ENCODE measurements around the gene TIMM10. TPM values are rescaled to one million over a fixed set of nuclear protein-coding genes. Genes with fewer than 3 reads are reported as not detected.
A peak's percentile ranks its signal among the peaks of the same experiment; 100 is the strongest.

Gene TIMM10
- total RNA-seq, 1 donor from 2014 or later: 112 TPM

DNA sequence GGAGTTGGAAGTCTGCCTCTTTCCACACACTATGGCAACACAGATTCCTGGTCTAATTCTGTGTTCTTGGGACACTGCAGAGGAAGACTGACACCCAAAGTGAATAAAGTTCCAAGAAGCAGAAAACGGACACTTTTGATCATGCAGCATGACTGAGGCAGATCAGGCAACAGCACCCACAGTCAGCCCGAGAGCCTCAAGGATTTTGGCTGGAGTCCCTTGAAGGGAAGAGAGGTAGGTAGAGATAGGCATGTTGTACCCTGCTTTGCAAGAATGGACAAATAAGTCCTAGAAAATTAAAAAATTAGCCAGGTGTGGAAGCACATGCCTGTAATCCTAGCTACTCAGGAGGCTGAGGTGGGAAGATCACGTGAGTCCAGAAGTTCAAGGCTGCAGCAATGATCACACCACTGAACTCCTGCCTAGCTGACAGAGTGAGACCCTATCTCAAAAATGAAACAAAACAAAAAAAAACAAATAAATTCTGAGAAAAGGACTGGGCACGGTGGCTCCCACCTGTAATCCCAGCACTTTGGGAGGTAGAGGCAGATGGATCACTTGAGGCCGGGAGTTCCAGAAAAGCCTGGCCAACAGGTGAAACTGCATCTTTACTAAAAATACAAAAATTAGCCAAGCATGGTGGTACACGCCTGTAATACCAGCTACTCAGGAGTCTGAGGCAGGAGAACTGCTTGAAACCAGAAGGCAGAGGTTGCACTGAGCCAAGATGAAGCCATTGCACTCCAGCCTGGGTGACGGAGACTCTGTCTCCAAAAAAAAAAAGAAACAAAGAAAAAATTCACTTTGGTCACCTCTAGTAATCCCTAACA lies 22.0 kb downstream of the TIMM10 start:
- Mint-ChIP-seq H3K36me3 (ENCODE audit: low read depth) (peaks cover 5% of the 10 kb centered on the region), H3K27ac (no peak overlapping the region), H3K9me3 (no peaks in the 10 kb centered on the region), H3K4me1 (peaks cover 15% of the 10 kb centered on the region), H3K4me3 (no peak overlapping the region), H3K27me3 (no peaks in the 10 kb centered on the region)
- no peak for DNase-seq
- intact Hi-C loops (cut with micrococcal nuclease): no loop called here

DNA sequence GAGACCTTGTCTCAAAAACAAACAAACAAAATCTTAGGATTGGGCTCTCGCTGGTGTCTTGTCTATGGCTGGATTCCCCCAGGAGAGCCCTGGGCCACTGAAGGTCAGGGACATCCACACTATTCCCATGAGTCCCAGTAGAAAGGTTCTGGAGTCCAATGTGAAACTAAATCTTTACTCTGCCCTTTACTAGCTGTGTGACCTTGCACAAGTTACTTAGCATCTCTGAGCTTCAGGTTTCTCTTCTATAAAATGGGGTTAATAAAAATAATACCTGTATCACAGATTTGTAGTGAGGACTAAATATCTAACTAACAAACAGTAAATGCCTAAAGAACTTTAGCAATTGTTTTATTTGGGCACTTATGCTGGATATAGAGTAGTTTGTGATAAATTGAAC lies 24.0 kb downstream of the TIMM10 start:
- no peak overlapping the region for H3K27ac Mint-ChIP-seq
- DNase-seq: no peak

DNA sequence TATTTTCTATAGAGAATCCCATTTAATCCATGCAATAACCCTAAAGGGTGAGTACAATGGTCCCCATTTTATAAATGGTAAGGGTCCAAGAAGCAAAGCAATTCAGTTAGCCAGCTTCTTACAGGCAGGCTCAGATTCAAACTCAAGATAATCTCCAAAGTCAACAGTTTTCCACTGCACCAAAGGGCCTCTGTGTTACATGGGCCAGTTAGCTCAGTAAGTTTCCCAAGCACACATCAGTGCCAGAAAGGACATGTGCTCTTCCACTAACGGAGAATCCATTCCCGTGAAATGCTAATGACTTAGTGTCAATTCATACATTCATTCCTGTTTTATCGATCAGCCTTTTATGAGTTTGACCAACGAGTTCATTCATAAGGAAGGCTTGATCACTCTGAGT lies 26.0 kb downstream of the TIMM10 start:
- H3K27me3 Mint-ChIP-seq: no peaks in the 10 kb centered on the region
- no peak overlapping the region for H3K4me3 Mint-ChIP-seq

More for the DNA sequence above, 24.0 kb downstream of the TIMM10 start:
- Mint-ChIP-seq H3K4me3 (no peak overlapping the region), H3K36me3 (ENCODE audit: low read depth) (peaks cover 5% of the 10 kb centered on the region), H3K4me1 (peaks cover 2% of the 10 kb centered on the region), H3K27me3 (no peaks in the 10 kb centered on the region), H3K9me3 (no peaks in the 10 kb centered on the region)
- intact Hi-C loops (cut with micrococcal nuclease): no loop called here

DNA sequence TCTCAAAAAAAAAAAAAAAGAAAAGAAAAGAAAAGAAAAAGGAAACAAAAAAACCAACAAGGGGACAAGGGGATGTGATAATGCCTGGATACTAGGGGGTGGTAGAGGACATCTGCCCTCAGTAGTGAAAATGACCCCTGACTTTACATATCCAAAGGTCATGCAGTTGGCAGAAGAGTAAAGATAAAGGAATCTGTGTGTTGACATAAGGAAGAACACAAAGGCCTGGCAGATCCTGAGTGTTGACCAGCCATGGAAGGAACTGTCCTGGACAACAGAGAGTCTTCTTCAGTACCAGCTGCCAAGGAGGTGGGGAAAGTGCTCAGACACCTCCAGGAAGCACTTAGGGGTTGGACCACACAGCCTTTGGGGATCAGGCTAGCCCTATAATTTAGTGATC lies 27.7 kb downstream of the TIMM10 start:
- Mint-ChIP-seq H3K27me3 (no peaks in the 10 kb centered on the region), H3K4me3 (no peak overlapping the region), H3K4me1 (peaks cover 9% of the 10 kb centered on the region), H3K27ac (no peak overlapping the region), H3K36me3 (ENCODE audit: low read depth) (peaks cover 17% of the 10 kb centered on the region), H3K9me3 (no peaks in the 10 kb centered on the region)
- intact Hi-C loops (cut with micrococcal nuclease): no loop called here
- DNase-seq: no peak

More for the DNA sequence above, 26.0 kb downstream of the TIMM10 start:
- Mint-ChIP-seq H3K27ac (no peak overlapping the region), H3K4me1 (peaks cover 9% of the 10 kb centered on the region), H3K36me3 (ENCODE audit: low read depth) (peaks cover 13% of the 10 kb centered on the region), H3K9me3 (no peaks in the 10 kb centered on the region)
- intact Hi-C loops (cut with micrococcal nuclease): no loop called here
- no peak for DNase-seq

GRCh38 chr11:57502376-57502775 lies 28.2 kb downstream of the TIMM10 start:
- H3K4me1 Mint-ChIP-seq: peaks cover 9% of the 10 kb centered on the region
- no peak overlapping the region for H3K27ac Mint-ChIP-seq
- no peaks in the 10 kb centered on the region for H3K27me3 Mint-ChIP-seq
- no peak for DNase-seq
- H3K9me3 Mint-ChIP-seq: no peaks in the 10 kb centered on the region
- H3K36me3 Mint-ChIP-seq (ENCODE audit: low read depth): peaks cover 18% of the 10 kb centered on the region
- no peak overlapping the region for H3K4me3 Mint-ChIP-seq
- intact Hi-C loops (cut with micrococcal nuclease): no loop called here

DNA sequence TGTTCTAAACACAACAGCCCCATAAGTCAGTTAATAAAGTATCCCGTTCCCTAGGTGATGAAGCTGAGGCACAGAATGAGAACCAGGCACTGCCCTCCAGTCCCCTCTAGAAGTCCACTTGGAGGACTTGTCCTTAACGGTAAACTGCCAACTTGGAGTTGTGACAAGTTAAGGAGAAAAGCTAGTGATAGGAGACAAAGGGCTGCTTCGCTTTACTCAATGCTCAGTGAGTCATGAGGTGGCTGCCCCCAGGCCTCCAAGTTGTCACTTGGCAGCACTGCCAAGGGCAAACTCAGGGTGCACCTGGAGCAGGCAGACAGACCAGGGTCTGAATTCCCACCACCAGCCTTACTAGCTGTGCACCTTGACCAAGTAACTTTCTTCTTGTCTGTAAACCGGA lies 28.6 kb downstream of the TIMM10 start:
- no peaks in the 10 kb centered on the region for H3K9me3 Mint-ChIP-seq
- peaks cover 19% of the 10 kb centered on the region for H3K36me3 Mint-ChIP-seq (ENCODE audit: low read depth)
- intact Hi-C loops (cut with micrococcal nuclease): no loop called here
- H3K27me3 Mint-ChIP-seq: no peaks in the 10 kb centered on the region
- H3K4me1 Mint-ChIP-seq: peaks cover 9% of the 10 kb centered on the region
- no peak overlapping the region for H3K27ac Mint-ChIP-seq
- no peak overlapping the region for H3K4me3 Mint-ChIP-seq
- DNase-seq: no peak

- peaks cover 21% of the 10 kb centered on the region for H3K36me3 Mint-ChIP-seq (ENCODE audit: low read depth)
- H3K4me1 Mint-ChIP-seq: peaks cover 9% of the 10 kb centered on the region
- intact Hi-C loops (cut with micrococcal nuclease): no loop called here
- H3K27ac Mint-ChIP-seq: no peak overlapping the region
- H3K4me3 Mint-ChIP-seq: no peak overlapping the region
- DNase-seq: no peak
- no peaks in the 10 kb centered on the region for H3K9me3 Mint-ChIP-seq
- H3K27me3 Mint-ChIP-seq: no peaks in the 10 kb centered on the region
Measured at GRCh38 chr11:57500926-57501325, 29.6 kb downstream of the TIMM10 start.

DNA sequence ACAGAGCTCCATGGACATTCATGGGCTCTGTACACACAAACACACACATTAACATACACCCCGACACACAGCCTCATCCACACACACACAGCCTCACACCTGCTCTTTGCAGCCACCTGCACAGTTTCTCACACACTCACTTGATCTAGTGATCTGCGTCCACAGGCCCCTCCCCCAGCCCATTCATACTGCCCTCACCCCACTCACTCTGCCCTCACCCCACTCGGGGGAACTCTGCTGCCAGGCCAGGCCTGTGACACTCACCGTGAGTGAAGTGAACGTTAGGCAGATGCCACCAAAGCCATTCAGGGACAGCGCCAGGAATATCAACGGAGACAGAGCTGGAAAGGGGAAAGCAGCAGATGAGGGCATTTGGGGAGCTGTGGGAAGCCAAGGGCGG lies 30.0 kb downstream of the TIMM10 start:
- no peak overlapping the region for H3K4me3 Mint-ChIP-seq
- H3K36me3 Mint-ChIP-seq (ENCODE audit: low read depth): peaks cover 24% of the 10 kb centered on the region

DNA sequence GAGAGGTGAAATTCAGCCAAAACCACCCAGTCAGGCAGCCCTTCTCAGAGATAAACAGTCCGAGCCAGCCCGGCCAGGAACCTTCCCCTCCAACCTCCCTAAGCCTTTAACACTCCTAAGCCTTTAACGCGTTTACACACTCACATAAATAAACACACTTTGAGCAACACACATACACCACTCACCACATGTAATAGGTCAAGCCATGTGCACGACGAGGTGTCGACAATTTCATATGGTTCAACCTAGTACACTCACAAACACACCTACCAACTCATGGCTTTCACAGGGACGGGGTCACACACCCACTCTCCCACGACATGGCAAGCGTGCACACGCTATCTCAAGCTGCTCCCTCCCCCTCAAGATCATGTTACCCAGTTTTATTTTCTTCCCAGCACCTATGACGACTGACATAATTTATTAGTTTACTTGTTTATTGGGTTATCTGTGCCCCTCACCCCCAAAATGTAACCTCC lies 30.5 kb downstream of the TIMM10 start:
- Mint-ChIP-seq H3K4me3 (no peak overlapping the region), H3K36me3 (ENCODE audit: low read depth) (peaks cover 24% of the 10 kb centered on the region), H3K4me1 (peaks cover 9% of the 10 kb centered on the region), H3K27ac (no peak overlapping the region), H3K27me3 (no peaks in the 10 kb centered on the region), H3K9me3 (no peaks in the 10 kb centered on the region)
- intact Hi-C loops (cut with micrococcal nuclease): no loop called here
- no peak for DNase-seq

More for the DNA sequence above, 30.0 kb downstream of the TIMM10 start:
- peaks cover 9% of the 10 kb centered on the region for H3K4me1 Mint-ChIP-seq
- no peak overlapping the region for H3K27ac Mint-ChIP-seq
- H3K9me3 Mint-ChIP-seq: no peaks in the 10 kb centered on the region
- no peak for DNase-seq
- no peaks in the 10 kb centered on the region for H3K27me3 Mint-ChIP-seq
- intact Hi-C loops (cut with micrococcal nuclease): no loop called here

DNA sequence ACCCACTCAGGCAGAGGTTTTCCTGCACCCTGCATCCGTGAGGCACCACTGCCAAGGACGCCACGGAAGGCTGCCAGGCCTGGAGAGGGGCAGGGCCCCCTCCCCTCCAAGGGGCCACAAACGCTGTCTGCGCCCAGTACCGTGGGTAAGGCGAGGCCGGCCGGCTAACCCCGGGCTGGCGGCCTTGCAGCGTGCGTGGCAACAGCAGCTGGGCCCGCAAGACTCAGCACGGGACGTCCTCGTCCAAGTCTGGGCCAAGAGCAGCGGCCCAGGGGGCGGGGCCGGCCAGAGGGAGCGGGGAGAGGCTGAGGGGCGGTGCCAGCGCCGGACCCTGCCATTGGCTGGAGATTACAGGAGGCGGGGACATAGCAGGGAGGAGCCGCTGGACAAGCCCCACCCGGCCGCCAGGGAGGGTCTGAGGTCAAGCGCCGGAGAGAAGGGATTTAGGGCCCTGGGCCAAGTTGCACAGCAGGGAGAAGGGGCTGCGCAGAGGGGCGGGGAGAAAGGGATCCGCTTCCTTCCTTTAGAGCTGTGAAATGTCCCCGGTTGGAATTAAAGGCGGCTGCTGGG lies 31.1 kb downstream of the TIMM10 start:
- H3K4me3 Mint-ChIP-seq: no peak overlapping the region
- peaks cover 24% of the 10 kb centered on the region for H3K36me3 Mint-ChIP-seq (ENCODE audit: low read depth)
- no peaks in the 10 kb centered on the region for H3K9me3 Mint-ChIP-seq
- intact Hi-C loops (cut with micrococcal nuclease): no loop called here
- peaks cover 9% of the 10 kb centered on the region for H3K4me1 Mint-ChIP-seq
- DNase-seq: peak; percentile 86
- H3K27ac Mint-ChIP-seq: no peak overlapping the region
- no peaks in the 10 kb centered on the region for H3K27me3 Mint-ChIP-seq

DNA sequence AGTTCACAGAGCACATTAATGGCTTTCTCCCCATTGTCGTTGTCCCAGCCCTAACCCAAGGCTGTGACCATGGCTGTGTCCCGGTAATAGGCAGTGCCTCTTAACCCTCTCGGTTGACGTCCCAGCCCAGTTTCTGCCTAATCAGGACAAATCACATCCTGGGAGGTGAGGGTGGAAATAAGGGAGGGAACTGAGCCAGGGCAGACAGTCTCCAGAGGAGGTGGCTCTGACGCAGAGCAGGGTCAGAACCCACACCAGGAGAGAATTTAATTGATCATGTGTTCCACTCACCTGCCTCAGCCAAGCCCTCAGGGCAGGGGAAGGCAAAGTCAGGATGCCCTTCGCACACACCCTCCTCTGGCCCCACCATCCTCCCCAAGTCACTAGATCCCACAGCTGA lies 32.0 kb downstream of the TIMM10 start:
- intact Hi-C loops (cut with micrococcal nuclease): no loop called here
- Mint-ChIP-seq H3K36me3 (ENCODE audit: low read depth) (peaks cover 21% of the 10 kb centered on the region), H3K4me1 (peaks cover 13% of the 10 kb centered on the region), H3K4me3 (no peak overlapping the region), H3K27me3 (no peaks in the 10 kb centered on the region), H3K9me3 (no peaks in the 10 kb centered on the region), H3K27ac (no peak overlapping the region)
- DNase-seq: no peak

GRCh38 chr11:57497303-57498247 lies 33.0 kb downstream of the TIMM10 start:
- no peak for DNase-seq
- intact Hi-C loops (cut with micrococcal nuclease): no loop called here
- Mint-ChIP-seq H3K4me3 (no peak overlapping the region), H3K4me1 (peaks cover 14% of the 10 kb centered on the region), H3K9me3 (no peaks in the 10 kb centered on the region), H3K36me3 (ENCODE audit: low read depth) (peaks cover 21% of the 10 kb centered on the region), H3K27me3 (no peaks in the 10 kb centered on the region), H3K27ac (no peak overlapping the region)

DNA sequence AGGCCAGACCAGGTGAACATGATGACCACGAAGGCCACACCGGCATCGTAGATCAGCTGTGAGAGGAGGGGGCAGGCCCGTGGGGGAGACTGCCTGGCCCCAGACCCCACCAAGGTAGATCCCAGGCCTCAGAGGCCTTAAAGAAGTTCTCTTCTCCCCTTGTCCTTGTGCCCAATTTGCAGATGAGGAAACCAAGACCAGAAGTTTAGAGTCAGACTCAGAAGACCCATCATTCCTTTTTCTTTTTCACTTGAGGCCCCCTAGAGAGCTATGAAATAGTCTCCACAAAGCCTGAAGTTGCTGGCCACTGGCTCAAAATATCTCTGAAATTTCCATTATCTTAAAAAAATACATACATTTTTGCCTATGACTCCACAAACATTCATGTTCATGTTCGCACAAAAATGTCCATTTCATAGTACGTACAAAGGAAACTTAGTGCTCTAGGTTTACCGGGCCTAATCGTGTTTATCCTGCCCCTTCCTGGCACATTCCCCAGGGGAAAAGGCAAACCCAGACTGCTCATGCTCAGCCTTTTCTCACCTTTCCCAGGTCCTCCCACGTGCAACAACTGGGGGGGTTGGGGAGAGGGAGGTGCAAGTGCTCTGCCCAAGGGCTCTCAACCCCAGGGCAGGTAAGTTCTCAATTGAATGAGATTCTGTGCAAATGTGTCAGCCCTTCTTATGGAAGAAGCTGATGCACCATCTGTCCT lies 34.3 kb downstream of the TIMM10 start:
- no peak for DNase-seq
- intact Hi-C loops (cut with micrococcal nuclease): no loop called here
- H3K27ac Mint-ChIP-seq: no peak overlapping the region
- H3K4me1 Mint-ChIP-seq: peaks cover 14% of the 10 kb centered on the region
- H3K4me3 Mint-ChIP-seq: no peak overlapping the region
- H3K36me3 Mint-ChIP-seq (ENCODE audit: low read depth): peaks cover 21% of the 10 kb centered on the region
- H3K27me3 Mint-ChIP-seq: no peaks in the 10 kb centered on the region
- H3K9me3 Mint-ChIP-seq: no peaks in the 10 kb centered on the region
